Measurements from ENCODE around the gene DAB2.

Gene DAB2

DNA sequence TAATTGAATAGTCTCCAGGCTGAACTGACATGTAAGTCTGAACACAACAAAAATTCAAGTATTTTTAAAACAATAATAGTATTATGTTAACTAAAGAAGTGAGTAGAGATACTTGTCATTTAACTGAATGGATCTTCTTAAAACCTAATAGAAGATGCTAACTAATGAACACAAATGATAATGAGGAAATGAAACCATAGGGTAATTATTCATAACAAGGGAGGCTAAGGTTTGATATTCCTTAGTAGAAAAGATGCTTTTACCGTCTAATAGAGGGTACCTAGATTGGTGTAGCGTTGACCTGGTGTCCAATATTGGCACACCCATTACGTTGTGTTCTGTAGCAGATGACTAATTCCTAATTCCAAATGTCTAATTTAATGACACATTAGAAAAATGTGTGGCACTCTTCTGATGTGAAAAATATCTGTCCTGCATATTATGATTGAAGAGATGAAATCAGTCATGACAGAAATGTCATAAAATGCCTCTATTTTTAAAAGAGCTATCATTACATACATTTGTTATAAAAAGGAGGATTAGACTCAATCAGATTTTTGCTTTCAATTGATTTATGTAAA is 14.9 kb upstream of the DAB2 start:
- 93 to 98% methylated on average over 3 of the region's 3 CpGs for WGBS, 2 experiments
- Histone ChIP-seq H3K9me3 (ENCODE audit: control insufficient read depth, low read length) (no peaks in the 10 kb centered on the region), H3K4me1 (ENCODE audit: control insufficient read depth, insufficient read depth, low read length) (no peaks in the 10 kb centered on the region), H3K27ac (ENCODE audit: insufficient read depth, low read depth, low read length, poor library complexity, severe bottlenecking) (no peak overlapping the region), H3K36me3 (ENCODE audit: control insufficient read depth, insufficient read depth, low read length) (no peaks in the 10 kb centered on the region), H3K4me3 (ENCODE audit: insufficient read depth, low read depth, low read length) (no peak overlapping the region), H3K27me3 (ENCODE audit: control insufficient read depth, insufficient read depth, low read length, poor library complexity, severe bottlenecking) (no peaks in the 10 kb centered on the region)

- WGBS, 2 experiments: 75 to 89% methylated on average over 1 of the region's 1 CpG
- no peaks in the 10 kb centered on the region for H3K27me3 ChIP-seq (ENCODE audit: control insufficient read depth, insufficient read depth, low read length, poor library complexity, severe bottlenecking)
- no peak overlapping the region for H3K27ac ChIP-seq (ENCODE audit: insufficient read depth, low read depth, low read length, poor library complexity, severe bottlenecking)
- no peaks in the 10 kb centered on the region for H3K36me3 ChIP-seq (ENCODE audit: control insufficient read depth, insufficient read depth, low read length)
- no peak overlapping the region for H3K4me3 ChIP-seq (ENCODE audit: insufficient read depth, low read depth, low read length)
- no peaks in the 10 kb centered on the region for H3K4me1 ChIP-seq (ENCODE audit: control insufficient read depth, insufficient read depth, low read length)
- H3K9me3 ChIP-seq (ENCODE audit: control insufficient read depth, low read length): no peaks in the 10 kb centered on the region
Measured at GRCh38 chr5:39437467-39437866, 12.7 kb upstream of the DAB2 start.

- 73 to 75% methylated on average over 4 of the region's 4 CpGs for WGBS, 2 experiments
- Histone ChIP-seq H3K4me3 (ENCODE audit: insufficient read depth, low read depth, low read length) (no peak overlapping the region), H3K27ac (ENCODE audit: insufficient read depth, low read depth, low read length, poor library complexity, severe bottlenecking) (no peak overlapping the region), H3K36me3 (ENCODE audit: control insufficient read depth, insufficient read depth, low read length) (no peaks in the 10 kb centered on the region), H3K9me3 (ENCODE audit: control insufficient read depth, low read length) (no peaks in the 10 kb centered on the region), H3K4me1 (ENCODE audit: control insufficient read depth, insufficient read depth, low read length) (no peaks in the 10 kb centered on the region), H3K27me3 (ENCODE audit: control insufficient read depth, insufficient read depth, low read length, poor library complexity, severe bottlenecking) (no peaks in the 10 kb centered on the region)
Measured at GRCh38 chr5:39433848-39434247, 9.1 kb upstream of the DAB2 start.

GRCh38 chr5:39432696-39433530 is 8.1 kb upstream of the DAB2 start:
- Histone ChIP-seq H3K27me3 (ENCODE audit: control insufficient read depth, insufficient read depth, low read length, poor library complexity, severe bottlenecking) (no peaks in the 10 kb centered on the region), H3K27ac (ENCODE audit: insufficient read depth, low read depth, low read length, poor library complexity, severe bottlenecking) (no peak overlapping the region), H3K9me3 (ENCODE audit: control insufficient read depth, low read length) (no peaks in the 10 kb centered on the region), H3K4me3 (ENCODE audit: insufficient read depth, low read depth, low read length) (no peak overlapping the region), H3K36me3 (ENCODE audit: control insufficient read depth, insufficient read depth, low read length) (no peaks in the 10 kb centered on the region), H3K4me1 (ENCODE audit: control insufficient read depth, insufficient read depth, low read length) (no peaks in the 10 kb centered on the region)
- WGBS, 2 experiments: 91 to 92% methylated on average over 11 to 12 of the region's 12 CpGs

- 45 to 72% methylated on average over 1 to 2 of the region's 2 CpGs for WGBS, 2 experiments
- Histone ChIP-seq H3K4me1 (ENCODE audit: control insufficient read depth, insufficient read depth, low read length) (no peaks in the 10 kb centered on the region), H3K9me3 (ENCODE audit: control insufficient read depth, low read length) (no peaks in the 10 kb centered on the region), H3K27me3 (ENCODE audit: control insufficient read depth, insufficient read depth, low read length, poor library complexity, severe bottlenecking) (no peaks in the 10 kb centered on the region), H3K4me3 (ENCODE audit: insufficient read depth, low read depth, low read length) (no peak overlapping the region), H3K27ac (ENCODE audit: insufficient read depth, low read depth, low read length, poor library complexity, severe bottlenecking) (no peak overlapping the region), H3K36me3 (ENCODE audit: control insufficient read depth, insufficient read depth, low read length) (no peaks in the 10 kb centered on the region)
Measured at GRCh38 chr5:39430461-39430860, 5.7 kb upstream of the DAB2 start.

DNA sequence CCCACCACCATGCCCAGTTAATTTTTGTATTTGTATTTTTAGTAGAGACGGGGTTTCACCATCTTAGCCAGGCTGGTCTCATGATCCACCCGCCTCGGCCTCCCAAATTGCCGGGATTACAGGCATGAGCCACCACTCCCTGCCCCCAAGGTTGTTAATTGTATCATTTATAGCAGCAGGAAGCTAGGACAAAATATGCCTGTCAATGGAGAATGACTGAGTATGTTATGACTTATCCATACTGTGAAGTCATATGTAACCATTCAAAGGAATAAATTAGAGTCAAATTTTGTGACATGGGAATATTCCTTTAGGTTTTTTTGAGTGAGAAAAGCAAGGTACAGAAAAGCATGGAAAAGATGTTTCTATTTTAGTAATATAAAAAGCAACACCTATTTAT is 3.9 kb upstream of the DAB2 start:
- Histone ChIP-seq H3K4me3 (ENCODE audit: insufficient read depth, low read depth, low read length) (no peak overlapping the region), H3K27ac (ENCODE audit: insufficient read depth, low read depth, low read length, poor library complexity, severe bottlenecking) (no peak overlapping the region), H3K4me1 (ENCODE audit: control insufficient read depth, insufficient read depth, low read length) (peaks cover under 1% of the 10 kb centered on the region), H3K9me3 (ENCODE audit: control insufficient read depth, low read length) (no peaks in the 10 kb centered on the region), H3K36me3 (ENCODE audit: control insufficient read depth, insufficient read depth, low read length) (no peaks in the 10 kb centered on the region), H3K27me3 (ENCODE audit: control insufficient read depth, insufficient read depth, low read length, poor library complexity, severe bottlenecking) (no peaks in the 10 kb centered on the region)
- WGBS, 2 experiments: 93 to 98% methylated on average over 4 of the region's 4 CpGs

- Histone ChIP-seq H3K27me3 (ENCODE audit: control insufficient read depth, insufficient read depth, low read length, poor library complexity, severe bottlenecking) (no peaks in the 10 kb centered on the region), H3K4me1 (ENCODE audit: control insufficient read depth, insufficient read depth, low read length) (peaks cover 7% of the 10 kb centered on the region), H3K4me3 (ENCODE audit: insufficient read depth, low read depth, low read length) (no peak overlapping the region), H3K9me3 (ENCODE audit: control insufficient read depth, low read length) (no peaks in the 10 kb centered on the region), H3K36me3 (ENCODE audit: control insufficient read depth, insufficient read depth, low read length) (no peaks in the 10 kb centered on the region), H3K27ac (ENCODE audit: insufficient read depth, low read depth, low read length, poor library complexity, severe bottlenecking) (no peak overlapping the region)
Measured at GRCh38 chr5:39427633-39428032, 2.9 kb upstream of the DAB2 start.

DNA sequence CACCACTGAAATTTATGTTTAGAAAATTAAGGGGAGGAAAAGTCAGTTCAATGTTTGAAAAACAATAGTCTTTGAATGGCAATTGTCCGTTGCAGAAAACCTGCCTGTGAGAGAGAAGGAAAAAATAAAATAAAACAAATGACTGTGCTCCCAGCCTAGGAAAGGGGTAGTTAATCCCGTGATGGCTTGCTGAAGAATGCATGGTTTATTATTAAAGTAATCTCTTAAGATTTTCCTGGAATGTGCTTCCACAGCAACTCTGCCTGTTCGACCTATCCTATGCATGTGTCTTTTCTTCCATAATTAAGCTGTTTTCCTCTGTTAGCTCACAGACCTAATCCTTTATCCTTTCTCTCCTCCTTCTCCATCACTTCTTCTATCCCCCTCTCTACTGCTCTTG is 2.4 kb upstream of the DAB2 start:
- H3K27me3 ChIP-seq (ENCODE audit: control insufficient read depth, insufficient read depth, low read length, poor library complexity, severe bottlenecking): no peaks in the 10 kb centered on the region
- no peak overlapping the region for H3K4me3 ChIP-seq (ENCODE audit: insufficient read depth, low read depth, low read length)
- H3K4me1 ChIP-seq (ENCODE audit: control insufficient read depth, insufficient read depth, low read length): peaks cover 7% of the 10 kb centered on the region
- WGBS, 2 experiments: 60 to 62% methylated on average over 3 of the region's 3 CpGs
- H3K27ac ChIP-seq (ENCODE audit: insufficient read depth, low read depth, low read length, poor library complexity, severe bottlenecking): no peak overlapping the region
- H3K9me3 ChIP-seq (ENCODE audit: control insufficient read depth, low read length): no peaks in the 10 kb centered on the region
- H3K36me3 ChIP-seq (ENCODE audit: control insufficient read depth, insufficient read depth, low read length): no peaks in the 10 kb centered on the region

- no peaks in the 10 kb centered on the region for H3K9me3 ChIP-seq (ENCODE audit: control insufficient read depth, low read length)
- peaks cover 7% of the 10 kb centered on the region for H3K4me1 ChIP-seq (ENCODE audit: control insufficient read depth, insufficient read depth, low read length)
- no peak overlapping the region for H3K4me3 ChIP-seq (ENCODE audit: insufficient read depth, low read depth, low read length)
- H3K27me3 ChIP-seq (ENCODE audit: control insufficient read depth, insufficient read depth, low read length, poor library complexity, severe bottlenecking): no peaks in the 10 kb centered on the region
- 94 to 96% methylated on average over 3 of the region's 3 CpGs for WGBS, 2 experiments
- H3K36me3 ChIP-seq (ENCODE audit: control insufficient read depth, insufficient read depth, low read length): no peaks in the 10 kb centered on the region
- no peak overlapping the region for H3K27ac ChIP-seq (ENCODE audit: insufficient read depth, low read depth, low read length, poor library complexity, severe bottlenecking)
Measured at GRCh38 chr5:39426746-39427105, 1.9 kb upstream of the DAB2 start.

DNA sequence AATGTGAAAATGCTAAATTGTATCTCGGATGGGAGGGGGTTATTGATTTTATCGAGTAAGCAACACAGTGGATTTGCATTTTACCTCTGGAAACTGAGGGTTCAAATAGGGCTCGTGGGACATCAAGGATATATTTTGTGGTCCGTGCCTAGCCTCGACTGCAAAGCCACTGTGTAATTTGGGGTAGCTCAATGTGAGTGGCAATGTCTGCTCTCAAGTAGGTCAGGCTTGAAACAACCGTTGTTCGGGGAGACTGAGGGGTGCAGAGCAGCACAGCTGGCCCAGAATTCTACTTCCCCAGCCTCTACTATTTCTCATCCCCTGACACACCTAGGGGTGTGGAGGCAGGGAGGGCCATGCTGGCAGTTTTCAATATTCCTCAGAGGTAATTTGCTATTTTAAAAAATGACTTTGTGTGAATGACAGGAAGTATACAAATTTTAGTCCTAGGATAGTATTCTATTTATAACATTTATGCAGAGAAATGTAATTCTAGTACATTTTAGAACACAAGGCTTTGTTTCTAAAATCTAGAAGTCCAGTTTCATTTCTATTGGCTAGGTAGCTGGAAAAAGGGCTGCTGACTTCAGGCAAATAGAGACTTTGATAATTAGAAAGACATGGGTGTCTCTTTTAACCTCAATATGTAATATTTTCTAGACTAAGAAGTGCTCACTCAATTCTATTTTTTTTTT is 1.4 kb upstream of the DAB2 start:
- H3K27ac ChIP-seq (ENCODE audit: insufficient read depth, low read depth, low read length, poor library complexity, severe bottlenecking): no peak overlapping the region
- H3K4me3 ChIP-seq (ENCODE audit: insufficient read depth, low read depth, low read length): no peak overlapping the region

More for the DNA sequence above, 1.4 kb upstream of the DAB2 start:
- H3K9me3 ChIP-seq (ENCODE audit: control insufficient read depth, low read length): no peaks in the 10 kb centered on the region
- no peaks in the 10 kb centered on the region for H3K27me3 ChIP-seq (ENCODE audit: control insufficient read depth, insufficient read depth, low read length, poor library complexity, severe bottlenecking)
- H3K36me3 ChIP-seq (ENCODE audit: control insufficient read depth, insufficient read depth, low read length): no peaks in the 10 kb centered on the region
- 87 to 91% methylated on average over 6 to 7 of the region's 7 CpGs for WGBS, 2 experiments
- H3K4me1 ChIP-seq (ENCODE audit: control insufficient read depth, insufficient read depth, low read length): peaks cover 10% of the 10 kb centered on the region

All from ectodermal cell (in vitro differentiated cells).